DMS53 treated with DMSO at 0.1 percent for 48 hours (cell line): Measurements from ENCODE around the gene SPINT3.
A peak's percentile ranks its signal among the peaks of the same experiment; 100 is the strongest.

Source experiments
- DNase-seq: peaks from one replicate; lab custom pipeline; 2025; ENCODE audit not compliant: unreplicated experiment; lab: John Stamatoyannopoulos, UW

The SPINT3 gene, protein sequence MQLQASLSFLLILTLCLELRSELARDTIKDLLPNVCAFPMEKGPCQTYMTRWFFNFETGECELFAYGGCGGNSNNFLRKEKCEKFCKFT

DNA sequence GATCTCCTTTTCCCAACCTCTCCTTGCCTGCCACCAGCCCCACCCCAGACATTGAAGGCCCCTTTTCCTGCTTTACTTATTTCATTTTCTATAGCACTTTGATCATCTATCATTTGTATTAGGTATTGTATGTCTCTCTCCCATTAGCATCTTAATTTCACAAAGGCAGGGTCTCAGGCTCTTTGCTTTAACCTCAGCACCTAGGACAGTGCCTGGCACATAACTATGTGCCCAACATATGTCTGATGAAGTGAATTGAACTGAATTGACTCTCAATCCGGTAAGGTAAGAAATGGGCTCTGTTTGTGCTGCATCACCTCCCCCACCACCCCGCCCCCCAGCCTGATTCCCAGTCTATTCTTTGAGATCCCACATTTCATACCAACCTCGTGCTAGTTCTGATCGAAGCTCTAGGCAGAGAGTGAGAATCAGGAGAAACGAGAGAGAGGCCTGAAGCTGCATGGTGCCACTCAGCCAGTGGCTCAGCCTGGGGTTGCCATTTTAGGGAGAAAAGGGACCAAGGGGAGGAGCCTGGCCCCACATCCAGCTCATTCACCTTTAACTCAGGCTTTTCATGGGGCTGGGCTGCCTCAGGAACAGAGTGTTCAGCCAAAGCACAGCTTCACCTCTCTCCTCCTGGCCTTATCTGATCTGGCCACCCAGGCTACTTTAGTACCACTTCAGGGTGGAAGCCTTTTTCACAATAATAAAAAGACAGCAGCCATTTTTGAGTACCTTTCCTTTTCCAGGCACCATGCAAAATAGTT, at the start of gene SPINT3:
Gene SPINT3, minus strand, starts transcription at position 476 of the 767 bp plus-strand sequence. Its CDS starts 14 bp downstream, at position 462.
- DNase-seq, result no peak

DNA sequence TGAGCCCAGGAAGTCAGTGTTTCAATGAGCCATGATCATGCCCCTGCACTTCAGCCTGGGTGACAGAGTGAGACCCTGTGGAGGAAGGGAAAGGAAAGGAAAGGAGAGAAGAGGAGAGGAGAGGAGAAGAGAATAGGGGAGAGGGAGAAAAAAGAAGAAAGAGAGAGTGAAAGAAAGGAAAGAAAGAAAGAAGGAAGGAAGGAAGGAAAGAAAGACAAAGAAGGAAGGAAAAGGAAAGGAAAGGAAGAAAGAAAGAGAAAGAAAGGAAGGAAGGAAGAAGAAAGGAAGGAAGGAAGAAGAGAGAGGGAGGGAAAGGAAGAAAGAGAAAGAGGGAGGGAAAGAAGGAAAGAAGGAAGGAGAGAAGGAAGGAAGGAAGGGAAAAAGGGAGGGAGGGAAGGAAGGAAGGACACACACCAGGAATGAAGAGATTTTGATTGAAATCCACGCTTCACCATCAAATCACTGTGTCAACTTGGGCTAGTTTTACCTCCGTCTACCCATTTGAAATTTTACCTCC, 49.4 kb upstream of the SPINT3 start:
- no peak for DNase-seq

DNA sequence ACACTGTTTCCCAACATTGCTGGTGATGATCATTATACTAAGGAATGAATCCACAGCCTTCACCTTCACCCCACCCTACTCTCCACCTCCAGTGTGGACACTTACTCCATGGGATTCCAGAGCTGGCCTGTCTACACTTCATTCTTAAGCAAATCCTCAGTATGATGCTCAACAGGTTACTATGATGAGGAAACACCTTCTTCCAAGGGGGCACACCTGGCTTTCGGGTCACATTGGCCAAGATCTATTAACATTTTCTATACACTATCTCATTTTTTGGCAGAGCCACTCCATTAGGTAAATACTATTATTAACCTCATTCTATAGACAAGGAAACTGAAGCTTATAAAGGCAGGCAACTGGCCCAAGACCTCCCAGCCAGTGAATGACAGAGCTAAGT, 39.8 kb upstream of the SPINT3 start:
- no peak for DNase-seq

DNA sequence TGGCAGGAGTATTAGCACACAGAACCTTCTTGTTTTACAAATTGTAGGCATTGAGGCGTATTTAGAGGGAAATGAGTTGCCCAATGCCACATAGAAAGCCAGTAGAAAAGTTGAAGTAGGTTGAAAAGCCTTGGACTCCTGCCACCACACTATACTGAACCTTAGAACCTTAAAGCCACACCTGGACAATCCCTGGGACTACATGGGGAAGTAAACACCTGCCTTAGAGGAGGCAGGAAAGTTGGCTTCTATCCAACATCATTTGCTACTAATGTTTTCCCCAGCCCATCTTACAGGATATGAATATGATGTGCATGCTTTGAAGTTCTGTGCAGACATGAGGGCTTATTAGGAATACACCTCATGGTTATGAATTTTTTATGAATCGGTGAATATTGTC, 37.0 kb upstream of the SPINT3 start:
- DNase-seq, result no peak

DNA sequence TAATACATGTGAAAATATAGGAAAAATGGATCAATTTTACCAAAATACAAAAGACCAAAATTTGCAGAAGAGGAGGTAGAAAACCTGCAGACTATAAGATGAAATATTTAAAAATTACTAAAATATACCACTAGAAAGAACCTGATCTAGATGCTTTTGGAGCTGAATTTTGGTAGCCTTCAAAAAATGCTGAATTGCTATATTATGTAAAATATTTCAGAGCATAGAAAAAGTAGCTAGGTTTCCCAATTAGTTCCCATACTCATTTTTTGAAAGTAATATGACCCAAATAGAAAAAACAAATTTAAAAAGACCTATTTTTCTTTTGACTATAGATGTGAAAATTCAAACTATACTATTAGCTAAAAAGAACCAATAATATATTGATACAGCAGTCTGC, 35.3 kb upstream of the SPINT3 start:
- no peak for DNase-seq

DNA sequence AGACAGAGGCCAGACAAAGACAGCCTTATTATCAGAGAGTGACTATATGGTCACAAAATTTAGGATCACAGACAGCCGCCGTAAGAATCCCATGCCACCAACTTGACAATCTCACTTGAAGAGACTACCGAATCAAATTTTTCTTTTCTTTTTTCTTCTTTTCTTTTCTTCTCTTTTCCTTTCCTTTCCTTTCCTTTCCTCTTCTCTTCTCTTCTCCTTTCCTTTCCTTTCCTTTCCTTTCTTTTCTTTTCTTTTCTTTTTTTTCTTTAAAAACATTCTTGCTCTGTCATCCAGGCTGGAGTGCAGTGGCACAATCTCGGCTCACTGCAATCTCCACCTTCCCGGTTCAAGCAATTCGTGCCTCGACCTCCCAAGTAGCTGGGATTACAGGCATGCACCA, 33.0 kb upstream of the SPINT3 start:
- no peak for DNase-seq

DNA sequence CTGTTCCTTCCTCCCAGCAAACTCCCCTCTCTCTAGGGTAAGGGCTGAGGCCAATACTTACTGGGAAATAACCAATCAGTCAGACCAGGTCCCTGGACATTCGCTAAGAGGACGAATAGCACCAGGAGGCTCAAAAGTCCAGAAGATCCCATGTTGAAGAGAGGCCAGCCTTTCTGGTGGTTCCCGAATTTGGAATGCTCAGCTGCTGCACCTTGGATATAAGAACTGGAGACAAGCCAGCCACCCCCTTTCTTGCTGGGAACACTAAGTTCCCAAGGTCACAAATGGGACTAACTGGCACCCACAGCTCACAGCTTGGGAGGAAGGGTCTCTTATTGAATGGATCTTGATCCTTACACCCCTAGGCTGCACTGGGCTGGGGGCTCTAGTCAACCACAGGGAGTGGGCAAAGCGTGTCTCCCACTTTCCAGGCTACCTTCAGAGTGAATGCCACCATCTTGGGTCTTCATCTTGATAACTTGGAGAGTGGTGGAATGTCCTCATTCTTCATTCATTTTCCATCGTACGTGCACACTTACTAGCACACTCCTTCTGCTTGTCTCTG, 31.9 kb upstream of the SPINT3 start, which contains the start of gene EPPIN:
Gene EPPIN, minus strand, starts transcription at position 196 of the 565 bp plus-strand sequence. Its CDS starts 44 bp downstream, at position 152.
- no peak for DNase-seq

DNA sequence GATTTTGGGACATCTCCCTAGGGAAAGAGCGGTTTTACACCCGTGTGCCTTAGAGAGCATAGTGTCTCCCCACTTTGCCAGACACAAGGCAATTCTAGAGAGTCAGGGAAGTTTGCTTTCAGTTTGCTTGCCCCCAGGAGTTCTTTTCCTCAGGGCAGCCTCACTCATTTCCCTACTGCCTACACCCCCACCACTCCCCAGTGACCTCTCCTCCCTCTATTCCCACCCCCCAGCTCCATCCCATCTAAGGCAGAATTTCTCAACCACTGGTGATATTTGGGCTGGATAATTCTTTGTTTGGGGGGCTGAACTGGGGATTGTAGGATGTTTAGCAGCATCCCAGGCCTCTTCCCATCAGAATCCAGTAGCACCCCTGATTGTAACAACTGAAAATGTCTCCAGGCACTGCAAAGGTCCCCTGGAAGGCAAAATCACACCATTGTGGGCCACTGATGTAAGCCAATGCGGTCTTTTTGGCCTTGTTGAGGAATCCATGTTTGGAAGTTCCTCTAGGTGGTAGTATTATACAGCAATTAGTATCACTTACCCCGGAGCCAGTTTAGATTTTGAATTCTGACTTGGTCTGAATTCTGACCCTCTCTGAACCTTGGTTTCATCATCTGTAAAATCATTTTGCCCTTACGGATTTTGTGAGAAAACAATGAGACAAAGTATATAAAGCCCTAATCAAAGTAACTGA, 30.5 kb upstream of the SPINT3 start:
- peak; percentile 16 for DNase-seq

DNA sequence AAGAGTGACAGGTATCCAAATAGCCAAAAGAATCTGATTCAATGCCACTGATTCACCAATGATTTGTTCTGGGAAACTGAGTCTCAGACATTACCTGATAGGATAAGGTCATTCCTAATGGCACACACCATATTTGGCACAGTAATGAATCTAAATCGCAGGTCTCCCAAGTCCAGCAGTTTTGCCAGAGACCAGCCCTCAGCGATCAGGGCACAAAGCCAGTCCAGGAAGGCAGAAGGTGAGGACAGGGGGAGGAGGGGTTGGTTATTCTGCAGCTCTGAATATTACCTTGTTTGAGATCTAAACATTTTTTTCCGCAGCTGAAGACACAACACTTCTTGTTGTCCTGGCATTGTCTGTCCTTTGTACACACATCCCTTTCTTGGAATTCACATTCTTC, 29.9 kb upstream of the SPINT3 start:
- no peak for DNase-seq

DNA sequence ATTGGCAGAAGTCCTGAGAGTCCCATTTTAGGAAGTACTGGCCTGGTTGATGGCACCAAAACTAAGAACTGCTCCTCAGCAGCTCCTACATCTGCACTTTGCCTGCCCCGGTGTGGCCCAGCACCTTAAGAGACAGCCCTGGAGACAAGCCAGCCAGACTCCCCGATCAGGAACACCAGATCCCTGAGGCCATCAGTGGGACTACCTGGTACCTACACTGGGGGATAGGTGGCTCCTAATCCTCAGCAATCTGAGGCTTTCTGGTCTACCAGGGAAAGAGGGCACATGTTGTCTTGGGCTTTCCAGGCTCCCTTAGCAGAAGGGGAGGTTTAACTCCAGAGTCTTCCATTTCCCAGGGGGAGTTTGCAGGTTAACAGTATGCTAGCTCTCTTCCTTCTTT, 24.0 kb upstream of the SPINT3 start, which contains the start of gene WFDC6:
Gene WFDC6, minus strand, starts transcription at position 101 of the 400 bp plus-strand sequence. Its CDS starts 75 bp downstream, at position 26.
- DNase-seq, result no peak

DNA sequence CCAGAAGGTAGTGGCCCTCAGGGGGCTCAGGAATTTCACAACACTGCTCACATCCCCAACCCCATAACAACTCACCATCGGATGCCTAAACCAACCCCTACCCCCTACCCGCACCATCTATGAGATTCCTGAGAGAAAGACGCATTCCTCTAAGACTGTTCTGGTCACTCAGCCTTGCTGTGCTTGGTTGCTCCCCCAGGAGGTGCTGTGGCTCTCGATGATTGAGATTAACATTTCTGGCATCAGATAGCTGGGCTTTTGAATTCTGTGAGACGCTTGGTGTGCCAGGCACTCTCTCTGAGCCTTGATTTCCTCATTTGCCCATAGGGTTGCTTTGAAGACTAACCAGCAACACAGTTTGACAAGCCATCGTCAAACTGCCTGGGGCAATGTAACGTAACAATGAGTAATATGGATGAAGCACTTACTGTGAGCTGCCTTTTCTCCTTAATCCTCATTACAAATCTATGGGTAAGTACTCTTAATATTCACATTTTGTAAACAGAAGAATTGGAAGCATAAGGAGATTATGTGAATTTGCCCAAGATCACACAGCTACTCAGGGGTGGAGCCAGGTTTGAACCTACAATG, 22.9 kb upstream of the SPINT3 start:
- no peak for DNase-seq

DNA sequence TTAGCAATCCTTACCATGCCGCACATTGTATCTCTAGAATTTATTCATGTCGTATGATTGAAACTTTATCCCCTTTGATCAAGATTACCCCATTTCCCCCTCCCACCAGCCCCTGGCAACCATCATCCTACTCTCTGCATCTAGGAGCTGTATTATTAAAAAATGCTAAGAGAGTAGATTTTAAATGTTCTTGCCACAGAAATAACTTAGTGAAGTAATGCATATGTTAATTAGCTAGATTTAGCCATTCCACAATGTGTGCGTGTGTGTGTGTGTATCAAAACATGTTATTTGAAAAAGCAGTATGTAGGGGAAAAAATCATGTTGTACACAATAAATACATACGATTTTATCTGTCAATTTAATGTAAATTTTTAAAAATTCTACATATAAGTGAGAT, 11.9 kb upstream of the SPINT3 start:
- DNase-seq, result no peak

DNA sequence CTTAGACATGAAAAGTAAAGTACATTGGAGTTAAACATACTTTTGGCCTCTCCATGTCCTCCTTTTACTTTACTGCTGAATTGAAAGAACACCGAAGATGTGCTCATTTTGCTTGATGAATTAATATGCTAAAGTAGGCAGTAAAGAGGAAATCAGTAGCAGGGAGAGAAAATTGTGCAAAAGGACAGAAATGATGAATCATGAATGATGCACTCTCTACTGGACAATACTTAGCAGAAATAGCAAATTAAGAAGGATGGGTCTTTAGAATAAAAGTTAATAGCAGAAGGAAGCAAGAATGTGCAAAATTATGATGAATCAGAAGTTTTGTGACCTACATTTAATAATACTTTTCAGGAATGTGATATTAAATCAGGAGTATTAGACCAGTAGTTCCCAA, 8.4 kb upstream of the SPINT3 start:
- DNase-seq, result no peak

DNA sequence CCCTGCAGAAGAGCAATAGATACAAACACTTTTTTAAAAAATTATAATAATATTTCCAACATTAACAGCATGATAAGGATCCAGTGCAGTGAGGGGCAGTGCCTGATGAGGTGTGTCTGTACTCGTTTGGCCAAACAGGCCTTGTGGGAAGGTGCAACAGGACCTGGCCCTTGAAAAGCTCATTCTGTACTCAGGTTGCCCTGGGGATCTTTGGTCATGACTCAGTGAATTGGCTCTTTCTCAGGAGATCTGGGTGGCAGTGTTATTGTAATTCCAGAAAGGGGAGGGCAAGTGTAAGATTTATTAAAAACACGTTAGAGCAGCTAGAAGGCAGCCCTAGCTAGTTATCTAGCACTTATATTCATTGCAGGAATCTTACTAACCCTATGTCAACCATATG, 2.9 kb upstream of the SPINT3 start:
- DNase-seq, result no peak

DNA sequence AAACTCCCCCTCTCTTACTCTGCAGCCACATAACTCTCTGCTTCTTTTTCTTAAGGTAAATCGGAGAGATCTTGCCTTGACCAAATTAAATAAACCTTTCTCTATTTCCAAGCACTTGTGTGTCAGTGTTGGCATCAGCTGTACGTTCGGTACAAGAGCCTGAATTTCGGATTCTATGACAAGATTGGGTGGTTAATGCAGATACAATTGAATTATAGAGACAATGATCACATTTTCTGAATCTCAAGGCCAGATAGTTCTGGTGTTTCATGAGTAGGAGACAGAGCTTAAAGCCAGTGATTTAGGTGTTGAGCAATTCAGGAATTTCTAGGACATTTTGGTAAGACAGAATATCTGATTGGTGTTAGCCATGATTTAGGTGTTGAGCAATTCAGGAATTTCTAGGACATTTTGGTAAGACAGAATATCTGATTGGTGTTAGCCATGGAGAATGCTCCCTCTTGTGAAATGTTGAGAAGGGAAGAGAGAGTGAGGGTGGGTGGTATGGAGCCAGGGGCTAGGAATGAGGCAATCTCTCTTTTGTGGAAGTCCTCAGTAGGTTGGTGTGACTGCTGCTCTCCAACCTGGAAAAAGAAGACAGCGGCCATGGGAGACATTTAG, 5.1 kb downstream of the SPINT3 start:
- DNase-seq, result no peak

DNA sequence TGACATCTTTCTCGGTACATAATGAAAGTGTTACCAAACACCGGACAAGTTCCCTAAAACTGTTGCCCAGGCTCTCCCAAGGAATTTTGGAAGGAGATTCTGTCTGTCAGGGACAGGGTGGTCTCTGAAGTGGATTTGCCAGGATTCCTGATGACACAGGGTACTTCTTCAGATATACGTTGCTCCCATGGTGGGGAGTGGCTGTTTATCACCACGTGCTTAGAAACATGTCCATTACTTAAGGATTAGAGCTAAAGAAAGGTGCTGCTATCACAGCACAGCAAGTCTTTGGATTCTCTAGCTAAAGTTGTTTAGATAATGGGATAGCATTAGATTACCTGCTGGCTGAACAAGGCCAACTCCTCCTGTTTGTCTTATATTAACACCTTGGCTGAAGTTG, 6.3 kb downstream of the SPINT3 start:
- DNase-seq, result no peak

DNA sequence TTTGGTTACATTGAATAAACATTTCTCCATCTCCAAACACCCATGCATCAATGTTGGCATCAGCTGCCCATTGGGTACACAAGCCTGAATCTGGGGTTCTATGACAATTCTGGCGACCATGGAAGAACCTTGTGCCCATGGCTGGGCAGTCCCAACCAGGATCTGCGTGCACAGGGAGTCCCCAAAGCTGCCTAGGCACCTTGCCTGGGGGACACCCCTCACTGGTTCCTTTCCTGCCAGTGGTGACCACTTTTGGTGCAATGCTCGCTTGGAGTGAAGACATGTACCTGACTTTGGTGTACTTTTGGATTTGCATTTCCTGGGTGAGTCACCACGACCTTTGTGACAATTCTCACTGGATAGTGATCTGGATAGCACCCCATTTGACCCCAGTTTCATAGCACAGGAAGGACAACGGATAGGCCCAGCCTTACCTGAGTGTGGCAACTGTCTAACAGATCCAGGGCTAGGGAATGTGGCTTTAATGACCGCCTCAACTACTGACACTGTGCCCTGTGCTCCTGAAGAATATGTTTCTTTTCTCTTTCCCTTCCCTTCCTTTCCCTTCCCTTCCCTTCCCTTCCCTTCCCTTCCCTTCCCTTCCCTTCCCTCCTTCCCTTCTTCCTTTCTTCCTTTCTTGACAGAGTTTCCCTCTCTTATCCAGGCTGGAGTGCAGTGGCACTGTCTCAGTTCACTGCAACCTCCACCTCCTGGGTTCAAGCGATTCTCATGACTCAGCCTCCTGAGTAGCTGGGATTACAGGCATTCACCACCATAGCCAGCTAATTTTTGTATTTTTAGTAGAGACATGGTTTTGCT, 7.1 kb downstream of the SPINT3 start:
- DNase-seq, result no peak

DNA sequence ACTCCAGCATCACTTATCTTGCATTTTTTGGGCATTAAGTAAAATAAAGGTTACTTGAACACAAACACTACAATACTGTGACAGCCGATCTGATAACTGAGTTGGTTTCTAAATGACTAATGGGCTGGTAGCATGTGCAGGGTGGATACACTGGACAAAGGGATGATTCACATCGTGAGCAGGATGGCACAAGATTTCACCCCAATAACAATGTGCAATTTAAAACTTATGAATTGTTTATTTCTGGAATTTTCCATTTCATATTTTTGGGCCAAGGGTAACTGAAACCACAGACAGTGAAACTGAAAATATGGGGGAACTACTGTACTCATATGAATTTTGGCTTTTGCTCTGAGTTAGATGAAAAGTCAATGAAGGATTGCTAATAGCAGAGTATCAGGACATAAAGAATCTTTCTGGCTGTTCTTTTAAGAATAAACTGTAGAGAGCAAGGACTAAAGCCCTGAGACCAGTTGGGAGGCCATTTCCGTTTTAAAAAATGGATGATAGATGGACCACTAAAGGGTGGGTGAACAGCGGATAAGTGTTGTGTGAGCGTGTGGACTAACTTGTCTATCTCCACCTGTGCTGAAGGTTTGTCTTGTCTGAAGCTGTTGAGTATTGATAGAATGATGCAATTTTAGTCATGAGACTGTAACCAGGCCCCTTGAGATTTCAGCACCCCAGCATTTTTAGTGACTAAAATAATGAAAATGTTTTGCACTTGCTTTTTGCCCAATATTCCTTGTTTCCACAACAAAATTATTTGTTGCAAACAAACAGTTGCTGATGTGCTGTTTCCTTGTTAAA, 8.2 kb downstream of the SPINT3 start:
- no peak for DNase-seq

DNA sequence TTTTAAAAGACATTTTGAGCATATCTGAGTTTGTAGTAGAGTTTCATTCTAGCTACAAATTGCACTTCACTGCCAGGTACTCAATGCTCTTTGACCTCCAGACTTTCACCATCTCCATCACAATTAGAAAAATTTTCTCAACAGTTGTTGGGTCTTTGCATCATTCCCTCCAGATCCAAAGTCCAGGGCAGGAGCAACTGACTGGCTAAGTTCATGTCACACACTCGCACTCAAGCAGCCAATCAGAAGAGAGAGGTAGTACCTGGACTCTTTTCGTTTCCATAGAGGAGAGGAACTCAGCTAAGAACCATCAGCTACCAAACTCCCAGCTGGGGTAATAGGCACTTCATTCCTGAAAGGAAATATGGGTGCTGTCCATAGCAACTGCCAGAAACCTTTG, 9.0 kb downstream of the SPINT3 start:
- DNase-seq, result no peak
